Head of caudate nucleus (tissue), 42 donors: ENCODE measurements around the gene RIPOR2.

Source experiments
- DNase-seq, 42 donors: peaks; one replicate each; pipeline versions ENCODE4 v3.0.0 to v3.0.0-alpha.2; 2020 to 2021; ENCODE audit warnings: mixed read lengths in 7 of 42
- intact Hi-C: fragments of 100-400 bp; cut with DNase I; formaldehyde crosslinking; loops from one replicate; pipeline ENCODE4 v1.15.0; 2022

Gene RIPOR2

GRCh38 chr6:24838081-24838480, 97.7 kb downstream of the RIPOR2 start:
- DNase-seq, result no peak
- intact Hi-C loops, result no loop called here

- DNase-seq, result peak in 1 of 42 donors; percentile 33
- intact Hi-C loops, result no loop called here
These were observed 99.7 kb downstream of the RIPOR2 start for GRCh38 chr6:24836109-24836508.

GRCh38 chr6:24833711-24834386, 101.9 kb downstream of the RIPOR2 start:
- intact Hi-C loops, result no loop called here
- no peak for DNase-seq

GRCh38 chr6:24832794-24833193, 103.0 kb downstream of the RIPOR2 start:
- no peak for DNase-seq
- intact Hi-C loops, result no loop called here

GRCh38 chr6:24831771-24832716, 103.7 kb downstream of the RIPOR2 start:
- no peak for DNase-seq
- intact Hi-C loops, result no loop called here

DNA sequence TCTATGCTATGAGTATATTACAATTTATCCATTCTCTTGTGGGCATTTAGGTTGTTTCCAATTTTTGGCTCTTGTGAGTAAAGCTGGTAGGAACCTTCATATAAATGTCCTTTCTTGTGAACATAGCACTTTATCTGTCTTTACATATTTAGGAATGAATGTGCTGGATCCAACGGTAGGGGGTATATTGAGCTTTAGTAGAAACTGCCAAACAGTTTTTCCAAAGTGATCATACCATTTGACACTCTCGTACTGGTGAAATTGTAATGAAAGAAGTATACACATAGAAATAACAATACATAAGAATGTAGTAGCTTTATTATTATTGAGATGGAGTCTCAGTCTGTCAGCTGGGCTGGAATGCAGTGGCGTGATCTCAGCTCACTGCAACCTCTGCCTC, 106.1 kb downstream of the RIPOR2 start:
- intact Hi-C loops, result no loop called here
- no peak for DNase-seq

- no peak for DNase-seq
- intact Hi-C loops, result no loop called here
These were observed 107.8 kb downstream of the RIPOR2 start for GRCh38 chr6:24827970-24828369.

- DNase-seq, result no peak
- intact Hi-C loops, result no loop called here
These were observed 108.6 kb downstream of the RIPOR2 start for GRCh38 chr6:24827162-24827561.

GRCh38 chr6:24825130-24825630, 110.6 kb downstream of the RIPOR2 start:
- no peak for DNase-seq

DNA sequence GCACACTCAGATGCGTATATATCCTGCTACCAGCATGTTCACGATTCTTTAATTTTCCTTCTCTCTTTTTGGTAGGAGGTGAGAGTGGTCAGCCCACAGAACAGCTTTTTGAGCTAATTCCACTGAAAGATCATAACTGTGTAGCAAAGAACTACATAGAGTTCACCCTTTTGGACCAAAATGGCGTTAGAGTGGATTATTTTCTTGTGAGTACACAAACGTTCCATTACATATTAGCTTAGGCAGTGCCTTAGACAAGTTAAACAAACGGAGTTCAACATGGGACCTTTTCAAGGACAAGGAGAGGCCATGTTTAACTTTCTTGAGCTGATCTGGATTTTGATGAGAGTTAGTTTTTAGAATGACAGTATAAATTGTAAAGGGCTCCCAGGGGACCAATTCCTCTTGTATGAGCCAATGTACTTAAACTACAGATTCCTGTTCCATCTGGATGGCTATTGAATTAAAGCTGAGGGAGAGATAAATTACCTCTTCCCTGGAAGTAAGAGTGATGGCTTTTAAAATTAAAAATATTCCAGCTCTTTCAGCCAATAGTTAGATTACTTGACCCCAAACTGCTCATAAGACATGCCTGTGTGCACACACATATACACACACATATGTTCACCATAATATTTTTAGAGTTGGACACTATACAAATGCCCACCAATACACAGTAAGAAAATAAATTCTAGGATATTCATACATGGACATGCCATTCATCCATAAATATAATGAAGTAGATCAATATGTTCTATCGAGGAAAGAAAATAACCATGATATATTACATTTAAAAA, 111.4 kb downstream of the RIPOR2 start:
- no peak for DNase-seq
- intact Hi-C loops, result no loop called here

More at GRCh38 chr6:24825130-24825630, 110.6 kb downstream of the RIPOR2 start:
- intact Hi-C loops, result no loop called here

- intact Hi-C loops, result no loop called here
- DNase-seq, result no peak
These were observed 112.6 kb downstream of the RIPOR2 start for GRCh38 chr6:24823185-24823584.

DNA sequence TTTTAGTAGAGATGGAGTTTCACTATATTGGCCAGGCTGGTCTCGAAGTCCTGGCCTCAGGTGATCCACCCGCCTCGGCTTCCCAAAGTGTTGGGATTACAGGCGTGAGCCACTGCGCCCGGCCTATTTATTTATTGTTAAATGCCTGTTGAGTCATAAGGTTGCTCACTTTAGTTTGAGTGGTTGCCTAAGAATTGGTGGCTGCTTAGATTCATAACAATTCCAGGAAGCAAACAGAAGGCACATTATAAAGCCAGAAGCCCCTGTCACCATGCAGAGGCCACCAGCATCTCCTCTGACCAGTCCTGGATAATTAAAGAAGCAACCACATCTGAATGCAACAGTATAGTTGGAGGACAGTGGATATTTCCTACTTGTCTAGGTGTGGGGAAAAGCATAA, 113.1 kb downstream of the RIPOR2 start:
- intact Hi-C loops, result no loop called here
- no peak for DNase-seq

- DNase-seq, result no peak
- intact Hi-C loops, result no loop called here
These were observed 113.8 kb downstream of the RIPOR2 start for GRCh38 chr6:24821860-24822444.

DNA sequence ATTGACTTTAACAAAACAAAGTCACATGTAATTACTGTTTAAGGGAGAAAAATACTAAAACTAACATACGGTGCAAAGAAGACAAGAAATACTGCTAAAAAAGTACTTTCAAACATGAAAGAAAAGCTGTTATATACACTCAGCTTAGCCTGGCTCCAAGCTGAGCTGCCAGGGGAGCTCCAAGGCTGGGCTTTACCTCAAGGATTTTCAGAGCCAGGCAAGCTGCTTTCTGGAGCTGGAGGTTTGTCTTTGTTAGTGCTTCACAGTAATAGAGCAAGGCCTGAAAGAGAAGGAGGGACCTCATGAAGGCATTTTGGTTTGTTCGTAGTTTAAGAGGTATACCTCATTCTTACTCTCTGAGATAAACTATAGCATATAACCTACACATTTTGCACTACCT, 117.4 kb downstream of the RIPOR2 start:
- DNase-seq, result no peak
- intact Hi-C loops, result no loop called here

GRCh38 chr6:24809728-24810127, 126.0 kb downstream of the RIPOR2 start:
- DNase-seq, result peak in 1 of 42 donors; percentile 20
- intact Hi-C loops, result no loop called here

DNA sequence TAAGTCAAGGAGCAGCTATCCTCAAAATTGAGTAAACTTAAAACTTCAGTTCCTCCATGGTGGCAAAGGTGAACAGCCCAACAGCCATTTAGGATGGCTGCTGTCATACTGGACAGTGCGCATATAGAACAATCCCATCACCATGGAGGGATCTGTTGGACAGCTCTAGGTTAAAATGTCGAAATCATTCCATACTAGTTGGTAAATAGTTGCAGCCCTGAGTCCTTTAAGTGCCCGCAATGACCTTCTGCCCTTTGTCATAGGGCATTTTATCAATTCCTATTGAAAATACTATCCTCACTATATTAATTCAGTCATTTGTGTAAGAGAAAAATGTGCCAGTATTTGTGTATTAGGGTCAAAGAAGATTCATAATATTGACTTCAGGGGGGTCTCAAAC, 128.2 kb downstream of the RIPOR2 start:
- intact Hi-C loops, result no loop called here
- no peak for DNase-seq

- no peak for DNase-seq
- intact Hi-C loops, result no loop called here
These were observed 133.3 kb downstream of the RIPOR2 start for GRCh38 chr6:24802271-24803059.

DNA sequence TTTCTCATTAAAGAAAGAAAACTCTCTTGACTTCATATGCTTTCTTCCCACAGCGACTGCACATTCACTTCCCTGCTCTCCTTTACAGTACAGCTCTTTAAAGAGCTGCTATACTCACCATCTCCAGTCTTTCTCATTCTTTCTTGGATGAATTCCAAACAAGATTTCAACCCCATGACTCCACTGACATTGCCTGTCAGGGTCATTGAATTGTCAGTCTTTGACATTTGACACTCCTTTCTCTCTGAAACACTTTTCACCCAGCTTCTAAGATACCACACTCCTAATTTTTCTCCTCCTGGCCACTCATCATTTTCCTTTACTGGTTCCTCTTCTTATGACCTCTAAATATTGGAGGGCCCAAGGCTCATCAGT, 136.2 kb downstream of the RIPOR2 start:
- intact Hi-C loops, result no loop called here
- DNase-seq, result no peak
